HG02852 (cell line): Measurements from ENCODE around the gene FBRSL1.

ENCODE experiments used
- ATAC-seq: cut with Tn5 transposase; IDR thresholded peaks from one replicate; pipeline ENCODE4 v1.9.1; 2021; ENCODE audit warnings: mild to moderate bottlenecking, moderate library complexity; ENCODE audit not compliant: unreplicated experiment

Gene FBRSL1

DNA sequence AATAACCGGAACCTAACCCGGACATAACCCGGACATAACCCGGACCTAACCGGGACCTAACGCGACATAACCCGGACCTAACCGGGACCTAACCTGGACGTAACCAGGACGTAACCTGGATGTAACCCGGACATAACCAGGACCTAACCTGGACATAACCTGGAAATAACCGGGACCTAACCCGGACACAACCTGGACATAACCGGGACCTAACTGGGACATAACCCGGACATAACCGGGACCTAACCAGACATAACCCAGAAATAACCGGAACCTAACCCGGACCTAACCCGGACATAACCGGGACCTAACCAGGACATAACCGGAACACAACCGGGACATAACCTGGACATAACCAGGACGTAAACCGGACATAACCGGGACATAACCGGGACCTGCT, 6.7 kb upstream of the FBRSL1 start:
- ATAC-seq = no peak

DNA sequence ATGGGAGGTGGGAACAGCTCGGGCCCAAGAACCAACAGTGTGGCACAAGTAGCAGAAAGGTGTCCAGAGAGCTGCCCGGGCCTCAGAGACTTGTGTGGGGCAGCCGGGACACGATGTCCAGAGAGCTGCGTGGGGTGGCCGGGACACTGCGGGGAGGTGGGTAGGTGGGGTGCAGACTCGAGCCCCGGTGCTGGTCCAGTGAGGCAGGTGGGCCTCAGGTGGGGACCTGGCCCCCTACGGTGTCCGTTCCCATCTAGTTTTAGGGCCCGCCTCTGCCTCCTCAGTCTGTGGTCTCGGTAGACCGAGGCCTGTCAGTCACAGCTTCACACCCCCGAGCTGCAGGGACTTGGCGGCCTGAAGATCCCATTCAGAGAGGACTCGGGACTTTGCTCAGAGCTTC, 6.3 kb upstream of the FBRSL1 start:
- no peak for ATAC-seq

DNA sequence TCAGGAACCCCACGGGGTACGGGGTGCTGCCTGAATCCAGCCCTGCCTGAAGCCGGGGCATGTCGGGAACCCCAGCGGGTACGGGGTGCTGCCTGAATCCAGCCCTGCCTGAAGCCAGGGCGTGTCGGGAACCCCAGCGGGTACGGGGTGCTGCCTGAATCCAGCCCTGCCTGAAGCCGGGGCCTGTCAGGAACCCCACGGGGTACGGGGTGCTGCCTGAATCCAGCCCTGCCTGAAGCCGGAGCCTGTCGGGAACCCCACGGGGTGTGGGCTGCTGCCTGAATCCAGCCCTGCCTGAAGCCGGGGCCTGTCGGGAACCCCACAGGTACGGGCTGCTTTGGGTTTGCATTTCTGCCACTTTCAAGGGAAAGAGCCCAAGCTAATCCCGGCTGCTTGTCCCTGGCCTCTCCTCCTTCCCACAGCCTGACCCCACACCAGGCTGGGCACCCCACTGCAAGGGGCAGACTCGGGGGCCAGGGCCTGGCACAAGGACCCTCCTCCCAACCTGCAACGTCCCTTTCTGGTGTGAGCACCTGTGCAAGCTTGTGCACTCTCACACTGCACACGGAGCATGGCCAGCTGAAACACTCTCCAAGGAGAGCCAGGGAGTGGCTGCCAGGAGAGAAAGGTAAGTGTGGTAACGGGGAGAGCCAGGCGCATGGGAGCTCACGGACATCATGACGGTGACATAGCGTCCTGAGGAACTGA, 5.6 kb upstream of the FBRSL1 start:
- no peak for ATAC-seq

DNA sequence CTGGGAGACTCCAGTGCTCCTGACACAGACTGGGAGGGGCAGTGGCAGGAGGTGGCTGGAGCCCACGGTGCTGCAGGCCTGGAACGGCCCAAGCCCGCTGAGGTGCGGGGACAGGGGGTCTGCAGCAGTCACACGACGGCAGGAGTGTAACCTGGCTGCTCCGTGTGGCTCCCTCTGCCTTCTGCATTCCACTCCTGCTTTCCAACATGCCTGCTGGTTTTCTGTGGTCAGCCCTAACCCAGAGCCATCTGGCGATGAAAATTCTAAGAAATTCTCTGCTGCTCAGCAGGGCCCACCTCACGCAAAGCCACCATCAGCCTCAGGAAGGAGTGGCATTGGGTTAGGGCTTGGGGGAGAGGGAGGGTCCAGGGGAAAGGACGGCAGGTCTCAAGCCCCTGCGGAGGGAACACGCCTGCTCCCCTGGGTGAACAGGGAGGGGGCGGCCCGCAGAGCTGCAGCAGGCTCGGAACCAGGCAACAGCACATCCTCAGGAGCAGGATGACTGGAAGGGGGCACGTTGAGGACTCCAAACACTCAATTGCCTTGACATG, 5.0 kb upstream of the FBRSL1 start:
- ATAC-seq = no peak

DNA sequence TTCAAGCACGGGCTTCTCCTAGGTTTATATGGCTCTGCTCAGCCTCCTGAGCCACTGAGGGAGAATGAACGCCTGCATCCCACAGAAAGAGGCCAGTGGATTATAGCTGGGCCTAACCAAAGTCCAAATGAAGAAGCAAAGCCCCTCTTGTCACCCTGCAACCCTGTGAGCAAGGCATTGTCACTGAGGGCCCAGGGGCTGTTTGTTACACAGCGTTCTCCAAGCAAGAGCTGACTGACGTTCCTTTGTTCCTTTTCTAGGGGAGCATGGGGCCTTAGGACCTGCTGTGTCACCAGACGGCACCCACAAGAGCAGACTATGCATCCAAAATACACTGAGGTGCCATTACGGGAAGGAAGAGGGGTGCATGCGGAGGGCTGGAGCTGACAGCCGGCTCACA, 4.3 kb upstream of the FBRSL1 start:
- no peak for ATAC-seq

DNA sequence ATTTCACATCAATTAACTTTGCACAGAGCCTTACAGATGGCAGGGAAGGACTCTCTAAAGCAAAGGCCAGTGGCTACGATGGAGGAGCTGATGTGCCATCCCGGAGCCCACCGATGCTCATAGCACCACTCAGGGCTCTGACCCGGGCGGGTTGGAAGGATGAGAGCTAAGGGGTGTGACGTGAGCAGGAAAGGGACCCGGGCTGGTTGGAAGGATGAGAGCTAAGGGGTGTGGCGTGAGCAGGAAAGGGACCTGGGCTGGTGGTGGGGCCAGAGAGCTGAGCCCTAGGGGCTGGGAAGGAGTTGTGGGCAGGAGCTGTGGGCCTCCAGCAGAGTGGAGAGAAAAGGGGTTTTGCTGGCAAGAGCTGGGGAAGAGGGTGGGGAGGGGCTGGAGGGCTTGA, 3.8 kb upstream of the FBRSL1 start:
- ATAC-seq = no peak

DNA sequence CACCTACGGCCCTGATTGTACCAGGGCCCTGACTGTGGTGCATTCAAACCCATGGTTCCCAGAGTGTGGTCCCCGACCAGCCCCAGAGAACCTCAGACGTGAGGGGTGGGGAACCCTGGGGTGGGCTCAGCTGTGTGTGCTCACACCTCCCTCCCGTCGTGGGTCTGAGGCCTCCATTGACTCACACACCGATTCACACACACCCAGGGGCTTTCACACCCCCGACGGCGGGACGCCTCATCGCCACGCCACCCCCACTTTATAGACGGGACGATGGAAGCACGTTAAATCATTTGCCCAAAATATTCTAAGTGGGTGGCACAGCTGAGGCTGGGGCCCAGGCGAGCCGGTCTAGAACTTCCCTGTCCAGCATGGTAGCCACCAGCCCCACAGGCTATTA, 3.4 kb upstream of the FBRSL1 start:
- ATAC-seq = no peak

DNA sequence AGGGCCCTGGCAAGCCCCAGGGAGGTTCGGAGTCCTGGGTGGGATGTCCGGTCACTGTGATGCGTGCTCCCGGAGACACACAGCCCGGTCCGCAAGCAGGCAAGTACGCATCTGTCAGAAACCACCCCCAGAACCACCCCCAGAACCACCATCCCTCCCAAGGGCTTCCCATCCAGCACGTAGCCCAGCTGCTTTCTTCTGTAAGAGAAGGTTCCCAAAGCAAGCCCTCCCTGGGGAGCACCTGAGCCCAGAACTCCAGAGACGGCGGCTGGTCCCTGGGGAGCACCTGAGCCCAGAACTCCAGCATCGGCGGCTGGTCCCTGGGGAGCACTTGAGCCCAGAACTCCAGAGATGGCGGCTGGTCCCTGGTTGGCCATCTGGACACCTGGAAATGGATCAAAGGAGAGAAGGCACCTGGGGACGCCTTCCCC, 2.6 kb upstream of the FBRSL1 start:
- ATAC-seq = no peak

DNA sequence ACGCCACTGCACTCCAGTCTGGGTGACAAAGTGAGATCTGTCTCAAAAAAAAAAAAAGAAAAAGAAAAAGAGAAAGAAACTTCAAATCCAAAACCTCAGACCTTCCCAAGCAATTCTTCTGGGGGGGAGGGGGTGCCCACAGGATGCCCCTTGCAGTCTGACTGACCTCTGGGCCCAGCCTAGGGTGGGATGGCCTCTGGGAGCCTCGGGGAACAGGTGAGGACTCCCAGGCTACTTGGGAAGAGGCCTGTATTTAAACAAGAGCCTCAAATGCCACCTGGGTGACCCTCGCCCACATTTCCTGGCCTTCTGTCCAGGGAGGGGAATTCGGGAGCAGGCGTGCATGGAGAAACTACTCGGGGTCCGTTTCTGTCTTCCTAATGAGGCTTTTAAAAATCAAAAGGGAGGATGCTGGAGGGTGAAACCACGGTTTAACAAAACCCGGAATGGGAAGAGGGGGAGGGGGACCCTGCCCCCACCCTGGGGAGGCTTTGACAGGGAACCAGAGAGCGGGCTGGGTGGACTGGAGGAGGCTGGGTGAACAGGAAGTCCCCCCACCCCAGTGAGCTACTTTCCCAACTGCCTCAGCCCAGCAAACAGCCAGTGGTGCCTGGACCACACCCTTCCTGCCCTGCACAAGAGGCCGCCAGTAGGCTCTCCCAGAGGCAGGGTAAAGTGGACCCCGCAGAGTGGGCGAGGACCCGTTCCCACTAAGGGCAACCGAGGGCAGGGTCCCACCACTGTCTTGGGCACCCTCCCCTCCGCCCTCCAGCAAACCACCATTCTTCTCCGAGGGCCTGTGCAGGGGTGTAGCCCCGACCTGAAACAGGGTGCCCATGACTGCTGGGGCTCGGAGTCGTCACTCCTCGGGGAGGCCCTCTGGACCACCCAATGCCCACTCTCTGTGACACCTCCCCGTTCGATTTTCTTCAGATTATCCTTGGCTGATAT, 1.5 kb upstream of the FBRSL1 start:
- ATAC-seq = no peak

DNA sequence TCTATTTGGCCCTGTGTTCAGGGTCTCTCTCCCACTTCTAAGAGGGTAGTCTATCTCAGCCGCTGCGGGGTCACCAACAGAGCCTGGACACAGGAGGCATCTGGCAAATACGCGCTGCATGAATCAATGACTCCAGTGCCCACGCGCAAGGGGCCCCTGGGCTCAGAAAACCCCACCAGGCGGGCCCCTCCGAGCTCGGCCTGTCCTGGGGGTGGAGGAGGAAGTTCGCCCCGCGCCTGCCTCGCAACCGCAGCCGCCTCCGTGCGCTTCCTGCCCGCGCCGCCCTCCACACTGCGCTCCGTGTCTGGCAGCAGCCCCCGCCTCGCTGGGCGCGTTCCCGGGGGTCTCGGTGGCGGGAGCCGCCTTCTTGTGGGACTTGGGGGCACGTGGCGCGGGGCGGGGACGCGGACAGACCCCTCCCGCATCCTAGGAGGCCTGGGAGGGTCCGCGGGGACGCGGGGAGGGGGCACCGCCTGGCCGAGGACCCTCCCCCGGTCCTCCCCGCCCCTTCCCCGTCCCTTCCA, 811 bp upstream of the FBRSL1 start:
- ATAC-seq = peak; percentile 28

DNA sequence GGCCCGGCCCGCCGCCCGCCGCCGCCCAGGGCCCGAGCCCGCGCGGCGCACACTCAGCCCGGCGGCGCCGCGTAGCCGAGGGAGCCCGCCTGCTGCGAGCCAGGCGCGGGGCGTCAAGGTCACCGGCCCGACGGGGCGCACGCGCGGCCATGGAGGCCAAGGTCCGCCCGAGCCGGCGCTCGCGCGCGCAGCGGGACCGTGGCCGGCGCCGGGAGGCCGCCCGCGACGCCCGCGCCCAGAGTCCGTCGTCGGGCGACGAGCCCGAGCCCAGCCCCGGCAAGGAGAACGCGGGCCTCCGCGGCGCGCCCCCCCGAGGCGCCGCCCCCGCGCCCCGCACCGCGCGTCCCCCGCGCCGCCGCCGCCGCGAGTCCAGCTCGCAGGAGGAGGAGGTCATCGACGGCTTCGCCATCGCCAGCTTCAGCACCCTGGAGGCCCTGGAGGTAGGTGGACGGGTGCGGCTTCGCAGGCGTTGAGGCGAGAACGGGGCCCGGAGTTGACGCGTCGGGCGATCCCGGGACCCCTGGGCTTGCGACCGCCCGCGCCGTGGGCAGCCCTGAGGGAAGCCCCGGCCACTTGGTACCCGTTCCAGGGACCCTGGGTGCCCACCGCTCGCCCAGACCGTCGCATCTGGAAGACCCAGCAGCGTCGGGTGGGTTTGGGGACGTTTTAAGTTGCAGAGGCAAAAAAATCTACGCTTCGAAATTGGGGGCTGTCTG, 629 bp downstream of the FBRSL1 start:
- no peak for ATAC-seq

DNA sequence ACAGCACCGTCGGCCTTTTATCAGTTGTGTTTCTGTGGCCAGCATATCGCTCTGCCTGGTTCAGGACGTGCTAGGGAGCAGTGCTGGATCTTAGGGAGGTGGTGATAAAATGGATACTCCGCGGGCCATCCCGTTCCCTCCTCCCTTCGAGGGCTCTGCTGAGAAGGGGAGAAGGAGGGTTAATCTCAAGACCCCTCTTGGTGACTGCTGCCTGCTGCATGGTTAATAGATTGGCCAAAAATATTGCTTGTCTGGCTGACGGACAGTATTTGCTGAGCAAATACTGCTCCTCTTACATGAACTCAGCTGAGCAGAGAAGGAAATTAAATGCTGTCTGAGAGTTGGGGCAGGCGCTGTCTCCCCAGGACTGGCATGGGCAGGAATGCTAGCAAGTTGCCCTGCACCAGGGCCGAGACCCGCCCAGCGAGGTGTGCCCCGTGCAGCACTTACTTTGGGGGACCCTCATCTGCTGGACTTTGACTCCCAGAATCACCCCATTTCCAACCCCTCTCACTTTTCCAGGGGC, 1.2 kb downstream of the FBRSL1 start:
- no peak for ATAC-seq

DNA sequence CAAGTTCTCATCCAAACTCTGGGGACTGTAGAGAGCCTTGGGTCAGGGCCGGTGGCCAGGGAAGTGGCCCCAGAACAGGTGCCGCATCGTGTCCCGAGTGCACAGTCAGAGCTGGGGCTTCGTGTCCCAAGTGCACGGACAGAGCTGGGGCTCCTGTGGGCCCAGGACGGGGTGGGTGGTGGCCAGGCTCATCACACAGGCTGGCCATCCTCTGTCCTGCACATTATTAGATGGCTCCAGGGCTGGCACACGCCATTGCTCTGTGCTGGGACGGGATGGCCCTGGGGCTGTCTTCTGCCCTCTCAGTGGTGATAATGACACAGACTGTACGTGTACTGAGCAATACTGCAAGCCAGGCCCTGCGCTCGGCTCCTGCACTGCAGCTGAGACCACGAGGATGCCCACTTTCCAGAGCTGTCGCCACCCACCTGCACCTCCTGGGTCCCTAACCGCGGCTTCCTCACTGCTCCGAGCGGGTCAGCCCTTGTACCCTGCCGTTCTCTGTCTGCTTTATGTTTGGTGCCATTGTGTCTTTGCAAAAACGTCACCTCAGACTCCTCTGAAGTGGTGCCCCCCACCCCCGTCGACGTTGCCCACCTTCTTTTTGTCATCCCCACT, 1.9 kb downstream of the FBRSL1 start:
- no peak for ATAC-seq

DNA sequence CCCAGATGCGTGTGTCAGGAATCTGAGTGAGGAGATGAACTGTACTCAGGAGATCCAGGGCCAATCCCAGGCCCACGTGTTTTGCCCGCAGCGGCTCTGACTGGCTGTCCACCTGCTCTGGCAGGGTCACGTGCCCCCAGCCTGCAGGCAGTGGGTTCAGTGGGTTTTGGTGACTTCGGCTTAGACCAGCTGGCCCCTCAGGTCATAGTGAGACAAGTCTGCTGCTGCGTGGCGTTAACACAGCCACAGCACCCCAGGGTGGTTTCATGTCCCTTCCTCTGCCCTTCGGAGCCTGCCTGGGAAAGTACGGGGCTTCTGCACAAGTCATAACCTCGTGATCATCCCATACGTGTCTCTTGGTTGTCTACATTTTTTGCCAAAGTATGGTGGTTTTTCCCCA, 2.6 kb downstream of the FBRSL1 start:
- ATAC-seq = peak; percentile 25

DNA sequence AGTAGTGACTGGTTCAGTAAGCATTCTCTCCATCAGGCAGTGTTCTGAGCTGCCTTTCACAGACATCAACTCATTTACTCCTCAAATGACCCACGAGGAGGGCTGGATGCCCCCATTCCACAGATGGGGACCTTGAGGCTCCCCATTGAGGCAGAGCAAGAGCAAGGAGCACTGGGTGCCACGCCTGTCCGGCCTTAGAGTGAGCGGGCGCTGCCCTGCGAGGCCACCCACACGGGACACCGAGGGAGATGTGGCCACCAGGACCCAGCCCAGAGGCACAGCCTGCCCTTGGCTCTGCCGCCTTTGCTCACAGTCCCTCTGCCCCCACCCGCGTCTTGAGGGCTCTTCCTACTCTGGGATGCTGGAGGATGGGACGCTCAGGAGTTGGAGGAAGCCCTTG, 3.0 kb downstream of the FBRSL1 start:
- no peak for ATAC-seq

DNA sequence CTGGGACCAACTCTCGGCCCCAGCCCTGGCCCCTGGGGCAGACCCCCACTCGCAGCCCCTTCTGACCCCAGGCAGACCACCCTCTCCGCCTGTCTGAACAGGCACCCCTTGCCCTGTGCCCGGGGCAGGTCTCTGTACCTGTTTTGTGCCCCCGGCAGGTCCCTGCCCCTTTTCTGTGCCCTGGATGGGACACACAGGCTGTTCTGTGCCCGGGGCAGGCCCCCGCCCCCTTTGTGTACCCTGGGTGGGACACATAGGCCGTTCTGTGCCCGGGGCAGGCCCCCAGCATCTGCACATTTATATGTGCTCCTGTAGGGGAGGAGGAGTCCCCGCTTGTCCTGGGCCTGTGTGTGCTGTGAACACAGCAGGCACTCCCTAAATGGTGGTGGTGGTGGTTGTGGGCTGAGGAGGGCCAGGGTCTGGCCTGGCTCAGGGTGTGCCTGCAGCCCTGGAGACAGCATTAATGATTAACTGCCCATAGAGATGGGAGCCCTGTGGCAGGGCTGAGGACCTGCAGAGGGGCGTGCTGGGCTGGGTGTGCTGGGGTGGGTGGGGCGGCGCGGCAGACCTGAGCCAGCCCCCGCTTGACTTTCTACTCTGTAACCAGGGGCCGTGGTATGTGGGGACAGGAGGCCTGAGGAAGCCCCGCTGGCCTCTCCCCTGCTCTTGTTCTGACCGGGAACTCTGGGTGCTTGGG, 3.7 kb downstream of the FBRSL1 start:
- ATAC-seq = no peak

DNA sequence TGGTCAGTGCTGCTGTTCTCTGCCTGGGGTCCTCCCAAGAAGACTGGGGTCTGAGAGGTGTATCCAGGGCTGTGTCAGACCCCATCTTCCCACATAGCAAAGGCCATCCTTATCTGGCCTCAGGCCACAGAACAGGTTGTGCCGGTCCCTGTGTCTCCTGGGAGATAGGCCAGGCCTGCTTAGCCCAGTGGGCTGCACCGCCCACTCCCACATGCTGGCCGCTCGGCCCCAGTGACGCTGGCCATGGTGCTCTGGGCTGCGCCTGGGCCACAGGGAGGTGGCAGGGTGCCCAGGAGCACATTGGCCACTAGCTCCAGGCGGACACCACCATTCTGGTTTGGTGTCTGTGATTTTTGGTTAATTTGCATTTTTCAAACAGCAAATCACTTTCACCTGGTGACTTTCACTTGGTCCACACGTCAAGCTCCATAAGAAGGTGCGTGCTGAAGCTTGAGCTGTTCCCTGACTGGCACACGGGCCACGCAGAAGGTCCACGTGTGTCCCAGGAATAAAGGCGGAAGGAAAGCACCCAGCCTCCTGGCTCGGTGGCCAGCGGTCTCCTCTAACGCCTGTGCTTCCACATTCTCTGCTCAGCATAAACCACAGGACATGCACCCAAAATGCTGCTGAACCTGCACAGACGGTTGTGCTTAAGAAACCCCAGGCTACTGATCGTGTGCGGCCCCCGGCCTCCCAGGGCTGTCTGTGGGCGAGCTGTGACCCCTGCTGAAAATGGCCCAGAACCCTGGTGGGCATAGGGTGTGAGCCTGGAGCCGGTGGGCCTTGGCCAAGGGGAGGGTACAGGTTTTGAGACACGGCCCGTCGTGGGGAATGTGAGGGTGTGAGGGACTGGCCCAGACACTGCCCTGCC, 4.6 kb downstream of the FBRSL1 start:
- ATAC-seq = no peak

DNA sequence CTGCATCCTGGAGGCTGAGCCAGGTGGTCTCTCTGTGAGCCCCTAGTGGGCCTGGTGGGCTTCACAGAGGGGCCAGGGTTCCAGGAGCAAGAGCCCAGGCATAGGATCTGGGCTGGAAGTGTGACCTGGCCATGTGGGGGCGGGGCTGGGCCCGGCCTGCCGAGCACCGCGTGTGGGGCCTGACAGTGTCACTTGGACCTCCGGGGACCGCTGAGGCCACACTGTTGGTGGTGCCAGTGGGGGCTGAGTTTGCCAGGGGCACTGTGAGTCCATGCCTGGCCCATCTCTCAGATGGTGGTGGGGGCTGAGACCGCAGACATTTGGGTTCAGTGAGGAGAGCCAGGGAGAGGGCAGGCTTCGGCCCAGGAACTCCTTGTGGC, 5.2 kb downstream of the FBRSL1 start:
- ATAC-seq = no peak
